OCI-M2 (cell line): ENCODE data around the gene ATP5ME.
"Not testable (repeated sequence)": the region's sequence is repeated elsewhere in the genome, so short reads cannot be mapped to it uniquely, and the experiment has no call there.

Experiments used
- DNase-seq: peaks from one replicate; lab custom pipeline; 2025; ENCODE audit not compliant: unreplicated experiment; lab: John Stamatoyannopoulos, UW

Gene ATP5ME

GRCh38 chr4:705278-706082 is 31.4 kb upstream of the ATP5ME start, which contains the start of gene PCGF3:
Gene PCGF3 (plus strand): TSS chr4:705832. CDS start chr4:733681, 27,849 bp downstream.
- DNase-seq: peak; percentile 31

DNA sequence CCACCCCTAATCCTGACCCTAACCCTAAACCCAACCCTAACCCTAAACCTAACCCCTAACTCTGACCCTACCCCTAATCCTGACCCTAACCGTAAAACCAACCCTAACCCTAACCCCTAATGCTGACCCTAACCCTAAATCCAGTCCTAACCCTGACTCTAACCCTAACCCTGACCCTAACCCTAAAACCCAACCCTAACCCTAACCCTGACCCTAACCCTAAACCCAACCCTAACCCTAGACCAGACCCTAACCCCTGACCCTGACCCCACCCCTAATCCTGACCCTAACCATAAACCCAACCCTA is 30.8 kb upstream of the ATP5ME start:
- DNase-seq: no peak

DNA sequence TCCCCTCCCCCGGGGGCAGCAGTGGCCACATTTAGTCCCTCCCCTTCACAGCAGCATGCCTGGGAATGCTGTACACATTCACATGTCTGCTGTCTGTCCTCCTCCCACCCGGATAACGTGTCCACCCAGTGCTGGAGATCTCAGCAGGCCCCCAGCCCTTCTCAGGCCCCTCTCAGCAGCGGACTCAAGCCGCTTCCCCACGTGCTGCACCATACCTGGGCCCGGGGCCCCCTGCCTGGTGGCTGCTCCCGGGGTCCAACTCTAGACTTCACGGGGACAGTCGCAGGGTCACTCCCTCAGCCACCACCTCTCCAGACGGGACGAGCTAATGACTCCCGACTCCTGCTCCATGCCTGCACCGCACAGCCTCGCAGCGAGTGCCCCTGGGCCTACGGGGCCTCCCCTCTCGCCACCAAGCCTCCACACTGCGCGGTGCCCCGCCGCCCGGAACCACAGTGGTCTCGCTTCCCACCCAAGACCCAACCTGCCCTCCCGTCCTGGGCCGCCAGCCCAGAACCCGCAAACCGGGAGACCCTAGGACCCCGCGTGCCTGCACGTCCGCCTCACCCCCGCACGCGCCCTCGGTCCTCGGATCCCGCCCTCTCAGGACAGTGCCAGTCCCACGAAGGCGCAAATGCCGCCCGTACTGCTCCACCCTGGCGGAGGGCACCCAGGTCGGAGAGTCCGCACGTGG is 30.3 kb upstream of the ATP5ME start:
- DNase-seq: no peak

DNA sequence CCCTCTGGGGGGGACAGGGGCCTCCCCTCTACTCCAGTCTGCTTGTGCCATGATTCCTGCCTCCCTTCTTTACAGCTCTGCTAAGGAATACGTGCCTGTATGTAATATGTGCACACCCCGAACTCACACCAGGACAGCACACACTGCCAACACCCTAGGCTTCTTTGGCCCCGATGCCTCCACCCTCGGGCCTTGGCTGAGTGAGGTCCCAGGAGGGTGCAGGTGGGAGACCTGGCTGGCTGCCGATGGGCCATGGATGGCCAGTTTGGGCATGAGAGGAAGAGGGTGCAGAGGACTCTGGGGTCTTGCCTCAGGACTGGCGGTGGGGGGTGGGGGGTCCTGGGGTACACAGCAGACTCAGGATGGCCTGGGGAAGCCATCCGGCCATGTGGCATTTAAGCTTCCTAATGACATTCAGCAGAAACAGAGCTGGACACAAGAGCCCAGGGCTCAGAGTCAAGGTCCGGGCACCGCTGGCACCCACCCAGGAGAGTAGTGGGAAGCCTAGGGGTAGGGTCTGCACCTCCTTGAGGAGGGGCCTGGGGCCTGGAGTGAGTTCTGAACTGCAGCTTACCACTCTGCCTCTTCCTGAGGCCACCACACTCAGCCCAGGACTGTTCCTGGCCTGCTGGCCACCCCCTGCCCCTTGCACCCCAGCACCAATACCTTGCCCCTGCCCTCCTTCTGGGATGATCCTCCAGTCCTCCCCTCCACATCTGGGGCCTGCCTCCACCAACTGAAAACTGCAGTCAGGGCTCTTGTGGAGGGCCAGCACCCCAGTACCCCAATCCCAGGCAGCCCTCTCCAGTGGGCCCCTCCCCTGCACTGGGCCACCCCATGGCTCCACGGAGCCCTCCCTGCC is 29.5 kb upstream of the ATP5ME start:
- no peak for DNase-seq

DNA sequence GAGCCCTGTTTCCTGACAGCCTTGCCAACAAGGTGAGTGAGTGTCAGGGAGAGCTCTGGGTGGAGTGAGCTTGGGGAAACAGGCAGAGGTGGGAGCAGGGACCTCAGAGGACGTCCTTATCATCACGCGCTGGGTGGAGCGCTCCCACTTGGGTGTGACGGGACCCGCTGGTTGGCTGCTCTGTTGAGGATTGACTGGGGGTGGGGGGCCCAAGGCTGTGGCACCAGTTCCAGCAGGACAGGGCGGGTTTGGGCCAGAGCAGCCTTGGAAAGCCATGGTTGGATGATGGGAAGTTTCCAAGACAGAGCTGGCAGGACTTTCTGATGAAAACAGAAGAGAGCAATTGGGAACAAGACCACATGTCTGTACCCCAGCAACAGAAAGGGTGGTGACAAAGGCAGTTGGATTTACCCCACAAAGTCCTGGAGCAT is 28.6 kb upstream of the ATP5ME start:
- no peak for DNase-seq

- no peak for DNase-seq
Measured at GRCh38 chr4:700587-701264, 26.6 kb upstream of the ATP5ME start.

DNA sequence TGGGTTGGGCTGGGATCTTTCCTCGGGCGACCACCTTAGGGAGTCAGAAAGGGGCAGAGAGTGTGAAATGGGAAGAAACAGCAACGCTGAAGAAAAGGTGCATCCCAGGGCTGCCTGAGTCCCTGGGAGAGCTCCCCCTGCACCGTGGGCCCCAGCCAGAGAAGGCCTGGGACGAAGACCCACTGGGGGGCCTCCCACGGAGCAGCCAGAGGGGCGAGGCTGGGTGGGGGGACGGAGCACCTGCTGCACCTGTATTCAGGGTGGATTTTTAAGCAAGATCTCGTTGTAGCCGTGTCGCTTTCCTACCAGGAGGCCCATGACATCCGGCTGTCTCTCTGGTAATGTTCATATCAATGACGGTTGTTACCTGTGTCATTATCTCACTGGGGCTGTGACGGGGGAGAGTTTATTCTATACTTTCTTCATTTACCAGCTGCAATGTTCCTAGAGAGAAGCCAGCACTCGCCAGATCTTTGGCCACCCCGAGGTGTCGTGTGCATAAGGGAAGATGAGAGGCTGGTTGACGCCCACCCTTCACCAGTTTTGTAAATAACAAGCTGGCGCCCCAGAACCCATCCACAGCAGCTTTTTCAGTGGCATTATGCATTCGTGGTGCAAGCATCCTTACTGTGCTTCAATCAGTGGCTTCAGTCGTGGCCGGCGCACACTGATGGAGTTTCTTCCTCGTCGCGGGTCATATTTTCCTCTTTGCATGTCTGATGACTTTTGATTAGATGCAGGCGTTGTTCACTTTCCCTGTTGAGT is 25.9 kb upstream of the ATP5ME start:
- no peak for DNase-seq

DNA sequence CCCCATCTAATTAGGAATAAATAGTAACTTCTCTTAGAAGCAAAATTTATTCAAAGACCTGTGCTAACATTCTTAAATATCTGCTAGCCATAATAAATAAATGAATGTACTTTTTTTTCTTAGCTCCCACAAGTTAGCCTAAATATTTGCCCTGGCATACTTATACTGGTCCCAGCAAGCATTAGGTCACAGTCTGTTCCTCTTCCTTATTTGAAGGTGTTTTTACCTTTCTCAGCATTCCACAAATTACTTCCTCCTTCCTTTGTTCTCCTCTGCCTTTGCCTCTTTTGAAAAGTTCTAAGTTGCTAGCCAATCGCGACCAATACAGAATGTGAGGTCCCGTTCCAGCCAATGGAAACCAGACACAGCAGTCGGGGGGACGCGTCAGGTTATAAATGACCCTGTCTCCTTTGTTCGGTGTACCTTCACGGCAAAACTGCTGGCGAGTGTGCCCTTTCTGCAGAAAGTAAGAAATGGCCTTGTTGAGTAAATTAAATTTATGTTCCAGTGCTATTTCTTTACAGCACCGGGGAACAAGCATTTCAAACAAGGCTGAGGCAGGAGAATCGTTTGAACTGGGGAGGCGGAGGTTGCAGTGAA is 20.4 kb upstream of the ATP5ME start:
- not testable (repeated sequence) for DNase-seq

DNA sequence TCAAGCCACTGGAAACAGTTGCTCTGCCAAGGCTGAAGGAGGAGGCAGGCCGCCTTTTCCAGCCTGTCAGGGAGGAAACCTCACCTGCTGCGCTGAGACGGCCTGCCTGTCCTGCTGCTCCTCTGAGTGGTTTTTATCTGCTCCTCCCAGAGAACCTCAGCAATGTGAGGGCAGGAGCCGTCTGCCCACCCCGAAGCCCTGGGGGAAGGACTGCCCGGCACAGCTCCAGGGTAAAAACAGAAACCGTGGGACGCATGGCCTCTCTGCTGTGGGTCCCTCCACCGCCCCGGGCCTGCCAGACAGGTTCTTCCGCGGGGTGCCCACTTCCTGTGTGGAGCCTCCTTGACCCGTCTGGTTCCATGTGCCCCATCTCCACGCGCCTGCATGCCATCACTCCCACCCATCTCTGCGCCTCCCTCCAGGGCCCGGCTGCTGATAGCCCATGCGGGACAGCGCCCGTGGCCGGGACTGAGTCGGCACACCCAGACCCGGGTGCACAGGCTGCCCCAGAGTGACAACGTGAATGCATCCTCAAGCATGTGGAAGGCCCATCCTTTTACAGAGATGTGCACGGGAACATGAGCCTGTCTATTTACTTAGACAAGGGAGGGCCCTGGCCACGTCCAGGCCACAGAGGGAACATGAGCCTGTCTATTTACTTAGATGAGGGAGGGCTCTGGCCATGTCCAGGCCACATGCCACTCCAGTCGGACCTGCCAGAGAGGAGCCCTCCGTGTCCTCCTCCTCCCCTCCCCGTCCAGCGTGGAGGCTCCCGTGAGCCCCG is 18.9 kb upstream of the ATP5ME start:
- no peak for DNase-seq

- no peak for DNase-seq
Measured at GRCh38 chr4:689723-690122, 15.6 kb upstream of the ATP5ME start.

DNA sequence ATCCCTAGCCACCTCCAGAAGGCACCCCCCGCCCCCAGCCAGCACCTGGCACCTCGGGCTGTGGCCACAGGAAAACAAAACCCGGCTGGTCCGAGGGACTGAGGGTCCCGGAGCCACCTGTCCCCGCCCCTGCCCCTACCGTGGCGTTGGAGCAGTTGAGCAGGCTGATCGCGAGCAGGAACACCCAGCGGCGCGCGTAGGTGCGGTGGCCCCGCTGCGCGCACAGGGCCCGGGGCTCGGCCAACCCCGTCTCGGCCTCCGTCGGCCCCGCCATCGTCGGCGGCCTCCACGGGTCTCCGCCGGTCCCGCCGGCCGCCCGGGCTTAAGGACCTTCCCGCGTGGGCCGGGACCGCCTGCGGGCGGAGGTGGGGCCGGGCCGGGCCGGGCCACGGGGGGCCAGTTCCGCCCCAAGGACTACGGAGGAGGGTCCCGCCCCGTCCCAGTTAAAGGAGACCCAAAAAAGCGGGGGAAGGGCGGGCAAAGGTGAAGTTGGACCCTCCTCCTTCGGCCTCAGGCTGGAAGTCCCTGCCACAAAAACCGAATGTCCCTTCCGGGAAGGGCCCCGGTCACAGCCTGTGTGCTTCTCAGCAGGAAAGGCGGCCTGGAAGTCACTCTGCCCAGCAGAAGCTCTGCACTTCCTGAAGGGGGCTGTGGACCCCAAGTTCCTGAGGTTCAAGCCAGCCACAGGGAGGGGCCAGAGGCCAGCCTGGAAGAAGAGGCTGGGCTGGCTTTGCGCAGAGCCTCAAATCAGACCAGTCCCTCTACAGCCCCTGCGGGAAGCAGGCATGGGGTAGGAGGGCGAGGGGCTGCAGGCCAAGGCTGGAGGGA is 15.0 kb upstream of the ATP5ME start, which contains the start of gene SLC49A3:
Gene SLC49A3, minus strand, starts transcription at position 298 of the 828 bp plus-strand sequence. Its CDS starts 24 bp downstream, at position 274.
- DNase-seq: no peak

GRCh38 chr4:687971-688853 is 14.1 kb upstream of the ATP5ME start:
- DNase-seq: no peak

GRCh38 chr4:687048-687970 is 13.2 kb upstream of the ATP5ME start:
- DNase-seq: no peak

- DNase-seq: no peak
Measured at GRCh38 chr4:686413-687040, 12.5 kb upstream of the ATP5ME start.

- DNase-seq: no peak
Measured at GRCh38 chr4:685679-686412, 11.8 kb upstream of the ATP5ME start.
